ENCODE data around the gene MIPOL1.

DNA sequence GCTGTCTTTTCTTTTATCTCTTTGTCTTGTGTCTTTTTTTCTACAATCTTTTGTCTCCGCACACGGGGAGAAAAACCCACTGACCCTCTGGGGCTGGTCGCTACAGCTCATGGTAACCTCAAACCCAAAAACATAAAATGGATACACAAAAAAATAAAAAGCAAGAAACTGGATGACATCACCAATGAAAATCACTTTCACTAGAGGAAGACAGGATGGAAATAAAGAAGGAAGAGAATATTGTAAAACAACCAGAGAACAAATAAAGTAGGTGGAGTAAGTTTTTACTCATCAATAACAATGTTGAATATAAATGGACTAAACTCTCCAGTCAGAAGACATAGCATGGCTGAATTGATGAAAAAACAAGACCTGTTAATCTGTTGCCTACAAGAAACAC is 17.6 kb downstream of the MIPOL1 start:
- TF ChIP-seq, protein P1, sequence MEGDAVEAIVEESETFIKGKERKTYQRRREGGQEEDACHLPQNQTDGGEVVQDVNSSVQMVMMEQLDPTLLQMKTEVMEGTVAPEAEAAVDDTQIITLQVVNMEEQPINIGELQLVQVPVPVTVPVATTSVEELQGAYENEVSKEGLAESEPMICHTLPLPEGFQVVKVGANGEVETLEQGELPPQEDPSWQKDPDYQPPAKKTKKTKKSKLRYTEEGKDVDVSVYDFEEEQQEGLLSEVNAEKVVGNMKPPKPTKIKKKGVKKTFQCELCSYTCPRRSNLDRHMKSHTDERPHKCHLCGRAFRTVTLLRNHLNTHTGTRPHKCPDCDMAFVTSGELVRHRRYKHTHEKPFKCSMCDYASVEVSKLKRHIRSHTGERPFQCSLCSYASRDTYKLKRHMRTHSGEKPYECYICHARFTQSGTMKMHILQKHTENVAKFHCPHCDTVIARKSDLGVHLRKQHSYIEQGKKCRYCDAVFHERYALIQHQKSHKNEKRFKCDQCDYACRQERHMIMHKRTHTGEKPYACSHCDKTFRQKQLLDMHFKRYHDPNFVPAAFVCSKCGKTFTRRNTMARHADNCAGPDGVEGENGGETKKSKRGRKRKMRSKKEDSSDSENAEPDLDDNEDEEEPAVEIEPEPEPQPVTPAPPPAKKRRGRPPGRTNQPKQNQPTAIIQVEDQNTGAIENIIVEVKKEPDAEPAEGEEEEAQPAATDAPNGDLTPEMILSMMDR (IDR thresholded peaks at IDR 0.05; ENCODE audit: low read length): no peak
- TF ChIP-seq EZH2 (IDR thresholded peaks at IDR 0.05; ENCODE audit: borderline replicate concordance, low read length): no peak
